Ishikawa (cell line): Measurements from ENCODE around the gene NEIL3.

Source experiments
- CEBPB ChIP-seq: IDR thresholded peaks from 2 replicates; pipeline ENCODE4 v1.6.1; 2012
- CREB1 ChIP-seq: IDR thresholded peaks from 2 replicates; pipeline ENCODE4 v1.6.1; 2012; ENCODE audit warnings: low read depth
- EGR1 ChIP-seq: IDR thresholded peaks from 2 replicates; pipeline ENCODE4 v1.6.1; 2012
- EP300 ChIP-seq: IDR thresholded peaks from 2 replicates; pipeline ENCODE4 v1.6.1; 2012; ENCODE audit warnings: borderline replicate concordance
- RAD21 ChIP-seq: IDR thresholded peaks from 2 replicates; pipeline ENCODE4 v1.6.1; 2012; ENCODE audit warnings: low read depth
- REST ChIP-seq: IDR thresholded peaks from 2 replicates; pipeline ENCODE4 v1.6.1; 2012; ENCODE audit warnings: low read depth, mild to moderate bottlenecking
- TAF1 ChIP-seq: IDR thresholded peaks from 2 replicates; pipeline ENCODE4 v1.6.1; 2012; ENCODE audit warnings: low read depth, mild to moderate bottlenecking
- TEAD4 ChIP-seq: IDR thresholded peaks from 2 replicates; pipeline ENCODE4 v1.6.1; 2012
- USF1 ChIP-seq: IDR thresholded peaks from 2 replicates; pipeline ENCODE4 v1.6.1; 2012
- YY1 ChIP-seq: IDR thresholded peaks from 2 replicates; pipeline ENCODE4 v1.6.1; 2012; ENCODE audit warnings: low read depth

- TF ChIP-seq RAD21 (no peak), EP300 (no peak), USF1 (no peak), CEBPB (no peak), YY1 (no peak), TAF1 (no peak), REST (no peak), TEAD4 (no peak), EGR1 (no peak), CREB1 (no peak)
These were observed 72.2 kb downstream of the NEIL3 start for GRCh38 chr4:177381762-177382310.
